Right atrium auricular region (tissue), 2 donors: ENCODE results near the gene LGALS3BP. TPM values are rescaled to one million over a fixed set of nuclear protein-coding genes. Genes with fewer than 3 reads are reported as not detected.

ENCODE experiments used
- DNase-seq: peaks from one replicate; pipeline ENCODE4 v3.0.0-alpha.2; 2019; ENCODE audit warnings: low spot score
- H3K27ac ChIP-seq, 2 donors: fragments of 200-600 bp; sonication (generic); 1 replicate in 1 of 2; 2 replicates in 1 of 2; pipeline ENCODE4 v1.5.1; 2016 to 2019
- H3K27me3 ChIP-seq, 2 donors: fragments of 200-600 bp; sonication (generic); one replicate each; pipeline versions ENCODE4 v1.5.1 to v1.6.0; 2017 to 2019
- H3K36me3 ChIP-seq: fragments of 200-600 bp; sonication (generic); one replicate; pipeline ENCODE4 v1.5.1; 2016
- H3K4me1 ChIP-seq, 2 donors: fragments of 200-600 bp; sonication (generic); one replicate each; pipeline versions ENCODE4 v1.5.1 to v1.6.0; 2017 to 2019
- H3K4me3 ChIP-seq, 2 donors: fragments of 200-600 bp; sonication (generic); 1 replicate in 1 of 2; 2 replicates in 1 of 2; pipeline ENCODE4 v1.5.1; 2017 to 2019; ENCODE audit warnings: mild to moderate bottlenecking in 1 of 2, moderate library complexity in 1 of 2
- H3K9me3 ChIP-seq, 2 donors: fragments of 200-600 bp; sonication (generic); one replicate each; pipeline ENCODE4 v1.5.1; 2019
- total RNA-seq, 2 donors: library from RNA; depleted of rRNA; stranded (reverse); fragments of >200 nt; gene quantifications; one replicate each; pipeline ENCODE4 v1.1.0, GENCODE V29; 2016
- TF ChIP-seq, protein P1 (sequence below), 2 donors: fragments of 200-600 bp; sonication (generic); IDR thresholded peaks; one replicate each; pipeline ENCODE4 v1.5.1; 2019; ENCODE audit warnings: antibody characterized with exemption in 2 of 2

LGALS3BP gene
- total RNA-seq, 2 donors from 2014 or later, result 488 to 733 TPM

DNA sequence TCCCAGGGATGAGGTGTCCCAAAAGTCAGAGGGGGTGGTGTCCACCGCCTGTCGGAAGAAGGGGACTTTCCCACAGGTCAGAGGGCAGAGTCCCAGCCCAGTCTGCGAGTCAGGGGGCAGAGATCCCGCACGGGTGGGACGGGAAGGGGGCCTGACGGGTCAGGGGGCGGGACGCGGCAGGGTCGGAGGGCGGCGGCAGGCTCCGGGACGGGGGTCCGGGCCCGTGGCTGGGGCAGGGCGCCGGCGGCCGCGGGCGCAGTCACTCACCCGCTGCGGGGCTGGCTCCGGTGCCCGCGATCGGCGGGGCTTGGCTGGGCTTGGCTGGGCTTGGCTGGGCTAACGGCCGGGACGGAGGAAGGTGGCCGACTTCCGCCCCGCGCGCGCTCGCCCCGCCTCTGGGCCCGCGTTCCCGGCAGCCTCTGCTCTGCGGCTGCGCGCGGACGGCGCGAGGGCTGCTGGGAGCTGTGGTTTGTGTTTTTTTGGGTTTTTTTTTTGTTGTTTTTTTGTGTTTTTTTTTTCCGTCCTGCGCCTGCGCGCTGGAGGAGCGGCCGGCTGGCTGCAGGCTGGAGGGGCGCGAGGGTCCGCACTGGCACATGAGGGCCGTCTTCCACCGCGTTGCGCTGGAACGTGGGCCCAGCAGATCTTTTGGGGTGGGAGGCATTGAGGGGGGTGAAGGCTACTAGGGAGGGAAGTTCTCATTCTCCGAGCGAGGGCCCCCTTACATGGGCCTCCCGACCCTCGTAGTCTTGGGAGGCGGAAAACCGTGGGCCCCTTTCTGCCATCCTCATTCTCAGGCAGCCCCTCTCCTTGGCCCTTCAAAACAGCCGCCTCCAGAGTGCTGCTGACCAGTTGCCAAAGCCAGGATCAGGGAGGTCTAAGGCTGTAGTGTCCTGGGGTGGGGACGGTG, 29.9 kb upstream of the LGALS3BP start, which contains the start of gene CANT1:
Gene CANT1, minus strand, starts transcription at position 368 of the 907 bp plus-strand sequence. CDS start 12,142 bp downstream, outside the sequence.
- H3K27me3 ChIP-seq, result no peaks in the 10 kb centered on the region
- TF ChIP-seq, protein P1, sequence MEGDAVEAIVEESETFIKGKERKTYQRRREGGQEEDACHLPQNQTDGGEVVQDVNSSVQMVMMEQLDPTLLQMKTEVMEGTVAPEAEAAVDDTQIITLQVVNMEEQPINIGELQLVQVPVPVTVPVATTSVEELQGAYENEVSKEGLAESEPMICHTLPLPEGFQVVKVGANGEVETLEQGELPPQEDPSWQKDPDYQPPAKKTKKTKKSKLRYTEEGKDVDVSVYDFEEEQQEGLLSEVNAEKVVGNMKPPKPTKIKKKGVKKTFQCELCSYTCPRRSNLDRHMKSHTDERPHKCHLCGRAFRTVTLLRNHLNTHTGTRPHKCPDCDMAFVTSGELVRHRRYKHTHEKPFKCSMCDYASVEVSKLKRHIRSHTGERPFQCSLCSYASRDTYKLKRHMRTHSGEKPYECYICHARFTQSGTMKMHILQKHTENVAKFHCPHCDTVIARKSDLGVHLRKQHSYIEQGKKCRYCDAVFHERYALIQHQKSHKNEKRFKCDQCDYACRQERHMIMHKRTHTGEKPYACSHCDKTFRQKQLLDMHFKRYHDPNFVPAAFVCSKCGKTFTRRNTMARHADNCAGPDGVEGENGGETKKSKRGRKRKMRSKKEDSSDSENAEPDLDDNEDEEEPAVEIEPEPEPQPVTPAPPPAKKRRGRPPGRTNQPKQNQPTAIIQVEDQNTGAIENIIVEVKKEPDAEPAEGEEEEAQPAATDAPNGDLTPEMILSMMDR (IDR thresholded peaks at IDR 0.05), result no peak
- no peaks in the 10 kb centered on the region for H3K9me3 ChIP-seq
- no peaks in the 10 kb centered on the region for H3K36me3 ChIP-seq
- H3K4me1 ChIP-seq, result peaks cover 0 to 47% of the 10 kb centered on the region in 2 donors
- peak within 1 kb of the TSS; percentile 71 to 82 for H3K4me3 ChIP-seq
- peak within 1 kb of the TSS; percentile 68 to 75 for H3K27ac ChIP-seq
- no peak for DNase-seq

DNA sequence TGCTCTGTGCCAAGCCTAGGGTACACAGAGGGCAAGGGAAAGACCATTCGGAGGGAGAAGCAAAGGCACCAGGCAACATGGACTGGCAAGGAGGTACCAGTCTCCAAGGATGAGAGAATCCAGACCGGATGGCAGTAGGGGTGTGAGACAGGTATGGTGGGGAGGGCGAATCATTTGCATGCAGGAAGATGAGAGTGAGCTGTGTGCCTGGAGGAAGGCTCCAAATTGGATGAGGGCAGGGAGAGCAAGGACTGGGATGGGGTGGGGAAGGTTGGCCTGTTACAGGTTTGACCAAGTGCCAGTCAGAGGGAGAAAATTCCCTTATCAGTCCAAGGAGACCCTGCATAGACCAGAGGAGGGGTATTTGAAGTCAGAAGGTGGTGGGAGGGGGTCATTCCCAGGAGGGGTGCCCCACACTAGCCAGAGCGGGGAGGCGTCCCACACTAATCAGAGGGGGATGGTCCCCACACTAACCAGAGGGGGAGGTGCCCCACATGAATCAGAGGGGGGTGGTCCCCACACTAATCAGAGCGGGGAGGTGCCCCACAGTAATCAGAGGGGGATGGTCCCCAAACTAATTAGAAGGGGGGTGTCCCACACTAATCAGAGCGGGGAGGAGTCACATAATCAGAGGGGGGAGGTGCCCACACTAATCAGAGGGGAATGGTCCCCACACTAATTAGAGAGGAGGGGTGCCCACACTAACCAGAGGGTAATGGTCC, 29.1 kb upstream of the LGALS3BP start:
- TF ChIP-seq, protein P1 (IDR thresholded peaks at IDR 0.05), result no peak
- H3K36me3 ChIP-seq, result no peaks in the 10 kb centered on the region
- H3K4me3 ChIP-seq, result peak overlapping the region; percentile 71 to 82
- no peaks in the 10 kb centered on the region for H3K27me3 ChIP-seq
- no peak for DNase-seq
- H3K4me1 ChIP-seq, result peaks cover 0 to 47% of the 10 kb centered on the region in 2 donors
- no peaks in the 10 kb centered on the region for H3K9me3 ChIP-seq
- H3K27ac ChIP-seq, result peak overlapping the region; percentile 68 to 75

DNA sequence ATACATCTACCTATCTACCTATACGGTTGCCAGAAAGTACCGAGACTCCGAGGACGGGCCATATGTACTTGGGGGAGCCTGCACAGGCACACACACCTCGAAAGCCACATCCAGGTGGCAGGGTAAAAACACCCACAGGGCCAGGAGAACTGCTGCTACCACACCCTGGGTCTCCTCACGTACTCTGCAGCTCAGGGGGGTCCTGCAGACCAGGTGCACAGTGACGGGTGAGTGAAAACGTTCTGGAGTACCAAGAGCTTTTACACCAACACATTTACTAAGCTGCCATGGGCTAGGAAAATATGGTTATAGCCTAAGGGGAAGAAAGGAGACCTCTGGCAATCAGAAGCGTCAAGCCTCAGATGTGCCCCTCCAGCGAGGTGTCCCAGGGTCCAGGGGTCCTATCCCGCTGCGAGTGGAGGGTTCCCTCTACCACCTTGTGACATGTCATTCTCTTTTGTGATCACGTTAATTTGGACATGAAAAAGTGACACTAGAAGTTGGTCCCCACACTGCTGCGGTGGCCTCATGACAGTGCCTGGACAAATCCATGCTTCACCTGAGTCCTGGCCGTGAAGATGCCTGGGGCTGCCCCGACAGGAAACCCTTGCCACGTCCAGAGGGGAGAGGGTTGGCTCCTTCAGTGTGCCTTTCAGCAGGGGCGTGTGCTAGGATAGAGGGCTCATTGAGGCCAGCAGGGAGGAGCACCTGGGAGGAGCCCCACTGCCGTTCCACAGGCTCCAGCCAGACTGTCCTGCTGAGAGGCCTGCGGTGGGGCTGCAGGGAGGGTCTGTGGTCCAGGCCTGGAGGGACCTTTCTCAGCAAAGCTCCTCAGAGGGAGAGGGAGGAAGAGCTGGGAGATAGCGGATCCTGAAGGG, 28.0 kb upstream of the LGALS3BP start:
- H3K4me3 ChIP-seq, result peak overlapping the region in 1 of 2 donors; percentile 71
- no peaks in the 10 kb centered on the region for H3K36me3 ChIP-seq
- TF ChIP-seq, protein P1 (IDR thresholded peaks at IDR 0.05), result no peak
- peaks cover 0 to 47% of the 10 kb centered on the region in 2 donors for H3K4me1 ChIP-seq
- no peak for DNase-seq
- H3K27ac ChIP-seq, result peak overlapping the region in 1 of 2 donors; percentile 75
- H3K9me3 ChIP-seq, result no peaks in the 10 kb centered on the region
- H3K27me3 ChIP-seq, result no peaks in the 10 kb centered on the region

DNA sequence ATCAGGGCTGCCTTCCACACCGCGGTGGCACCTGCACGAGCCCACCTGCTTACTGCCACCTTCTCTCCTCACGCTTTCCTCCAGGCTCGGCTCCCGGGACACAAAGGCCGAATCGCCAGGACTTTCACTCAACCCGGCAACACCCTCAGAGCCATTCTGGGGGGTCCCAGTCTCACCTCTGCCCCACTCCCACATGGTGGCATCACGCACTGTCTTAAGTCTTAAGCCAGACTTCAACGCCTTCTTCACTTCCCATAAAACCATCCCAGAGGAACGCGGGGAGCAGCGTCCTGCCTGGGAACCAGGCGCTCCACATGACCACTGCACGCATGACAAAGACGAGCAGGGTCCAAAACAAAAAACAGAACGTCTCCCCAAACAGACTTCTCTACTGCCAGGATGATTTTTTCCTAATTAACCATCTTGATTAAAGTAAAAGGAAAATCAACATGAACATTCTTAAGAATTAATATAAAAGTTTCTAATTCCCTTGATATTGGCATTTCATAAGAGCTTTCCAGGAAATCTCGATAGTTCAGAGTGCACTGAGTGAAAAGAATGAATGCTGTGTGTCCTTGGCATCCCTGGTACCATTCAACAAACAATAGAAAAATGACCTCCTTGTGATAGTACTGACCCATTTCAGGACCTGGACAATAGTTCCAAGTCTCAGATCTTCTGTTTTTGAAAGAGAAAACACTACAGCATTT, 27.2 kb upstream of the LGALS3BP start:
- TF ChIP-seq, protein P1 (IDR thresholded peaks at IDR 0.05), result no peak
- DNase-seq, result no peak
- no peaks in the 10 kb centered on the region for H3K36me3 ChIP-seq
- H3K4me1 ChIP-seq, result peaks cover 0 to 47% of the 10 kb centered on the region in 2 donors
- no peak overlapping the region for H3K4me3 ChIP-seq
- H3K27me3 ChIP-seq, result no peaks in the 10 kb centered on the region
- H3K9me3 ChIP-seq, result no peaks in the 10 kb centered on the region
- H3K27ac ChIP-seq, result no peak overlapping the region

DNA sequence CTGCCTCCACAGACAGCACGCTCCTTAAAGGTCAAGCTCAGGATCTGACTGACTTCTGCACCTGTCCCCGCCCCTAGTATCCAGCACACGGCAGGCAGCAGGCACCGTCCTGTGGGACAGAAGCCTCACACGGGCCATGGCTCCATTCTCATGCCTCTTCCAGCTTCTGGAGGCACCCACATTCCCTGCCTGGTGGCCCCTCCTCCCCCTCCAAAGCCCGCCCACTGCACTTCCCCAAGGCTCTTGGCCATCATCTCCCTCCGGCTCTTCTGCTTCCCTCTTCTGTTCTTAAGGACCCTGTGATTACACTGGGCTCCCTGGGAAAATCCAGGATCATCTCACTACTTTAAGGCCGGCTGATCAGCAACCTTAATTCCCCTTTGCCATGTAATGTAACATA, 26.3 kb upstream of the LGALS3BP start:
- DNase-seq, result no peak
- TF ChIP-seq, protein P1 (IDR thresholded peaks at IDR 0.05), result no peak
- Histone ChIP-seq H3K27ac (no peak overlapping the region), H3K4me1 (peaks cover 0 to 47% of the 10 kb centered on the region in 2 donors), H3K9me3 (no peaks in the 10 kb centered on the region), H3K4me3 (no peak overlapping the region), H3K27me3 (no peaks in the 10 kb centered on the region), H3K36me3 (no peaks in the 10 kb centered on the region)
